SH-SY5Y (cell line): ENCODE results near the gene MBD3L5.

Experiments used
- GATA2 ChIP-seq: IDR thresholded peaks from 2 replicates; pipeline ENCODE4 v1.6.1; 2011; ENCODE audit warnings: mild to moderate bottlenecking, low read depth, low read length
- GATA3 ChIP-seq: IDR thresholded peaks from 2 replicates; pipeline ENCODE4 v1.6.1; 2011; ENCODE audit warnings: low read depth, mild to moderate bottlenecking, low read length, moderate library complexity

Gene MBD3L5

GRCh38 chr19:7076151-7076550 is 45.8 kb downstream of the MBD3L5 start:
- TF ChIP-seq GATA3 (no peak), GATA2 (no peak)

DNA sequence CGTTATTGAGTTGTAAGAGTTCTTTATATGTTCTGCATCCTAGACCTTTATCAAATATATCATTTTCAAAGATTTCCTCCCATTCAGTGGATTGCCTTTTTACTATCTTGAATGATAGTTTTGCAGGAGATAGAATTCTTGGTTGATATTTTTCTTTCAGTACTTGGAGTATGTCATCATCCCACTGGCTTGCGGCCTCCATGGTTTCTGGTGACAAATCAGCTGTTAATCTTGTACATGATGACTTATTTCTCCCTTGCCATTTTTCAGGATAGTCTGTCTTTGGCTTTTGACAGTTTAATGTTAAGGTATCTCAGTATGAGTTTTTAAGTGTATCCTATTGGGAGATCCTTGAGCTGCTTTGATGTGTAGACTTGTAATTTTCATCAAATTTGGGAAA is 47.6 kb downstream of the MBD3L5 start:
- TF ChIP-seq GATA2 (no peak), GATA3 (no peak)
